Endothelial cell of umbilical vein (primary cell): Measurements from ENCODE around the gene DPH6. TPM values are rescaled to one million over a fixed set of nuclear protein-coding genes. Genes with fewer than 3 reads are reported as not detected.

Experiments used
- BruUV-seq: library from RNA; stranded (reverse); fragments of 400-500 nt; replicated peaks from 2 replicates; lab custom pipeline; 2021; lab: Mats Ljungman, UMichigan
- CTCF ChIA-PET: fragments of 300-600, 350-600 bp; sonication (Branson Sonifier 250); formaldehyde crosslinking; loops from one replicate; lab custom pipeline; 2021; ENCODE audit warnings: antibody characterized with exemption, inconsistent platforms; lab: Charles Lee
- POLR2A ChIA-PET: fragments of 300-600, 350-600 bp; sonication (Branson Sonifier 250); formaldehyde crosslinking; loops from one replicate; lab custom pipeline; 2021; ENCODE audit warnings: antibody characterized with exemption, inconsistent platforms; lab: Charles Lee
- DNase-seq: peaks from one replicate; pipeline ENCODE4 v3.0.0-alpha.2; 2011; ENCODE audit warnings: low read depth, low spot score
- FAIRE-seq: peaks from 2 replicates; lab custom pipeline; 2011; peaks lifted over from hg19 to GRCh38; lab: Jason Lieb, UNC
- H2AFZ ChIP-seq: 2 replicates; pipeline ENCODE4 v1.6.0; 2012; ENCODE audit warnings: low read depth, low read length, control low read depth, inconsistent platforms
- H3K27ac ChIP-seq: 2 replicates; pipeline ENCODE4 v1.5.1; 2011; ENCODE audit warnings: low read depth, mild to moderate bottlenecking, control low read depth, low read length, moderate library complexity; ENCODE audit not compliant: insufficient read depth
- H3K27me3 ChIP-seq, 2 experiments: 2 replicates each; pipeline versions ENCODE4 v1.6.0 to v1.6.1; 2011; ENCODE audit warnings: low read length in 2 of 2, mixed read lengths in 1 of 2; ENCODE audit not compliant: control insufficient read depth in 2 of 2, insufficient read depth in 2 of 2
- H3K36me3 ChIP-seq, 2 experiments: 2 replicates in 1 of 2; 3 replicates in 1 of 2; pipeline ENCODE4 v1.5.1; 2011; ENCODE audit warnings: low read length in 2 of 2, mild to moderate bottlenecking in 1 of 2, moderate library complexity in 1 of 2; ENCODE audit not compliant: control insufficient read depth in 2 of 2, insufficient read depth in 2 of 2; ENCODE audit errors: extremely low read depth in 1 of 2
- H3K4me1 ChIP-seq: 3 replicates; pipeline ENCODE4 v1.5.1; 2011; ENCODE audit warnings: mild to moderate bottlenecking, low read length; ENCODE audit not compliant: control insufficient read depth, insufficient read depth; ENCODE audit errors: extremely low read depth
- H3K4me2 ChIP-seq: 2 replicates; pipeline ENCODE4 v1.6.1; 2011; ENCODE audit warnings: low read length, control low read depth, mixed read lengths; ENCODE audit not compliant: insufficient read depth
- H3K4me3 ChIP-seq, 3 experiments: fragments of 200-600 bp in 1 of 3; sonication (generic), shearing (Covaris generic) in 1 of 3; replicated peaks in 1 of 3; 2 replicates each; pipeline ENCODE4 v1.5.1; 2011 to 2016; ENCODE audit warnings: control low read depth in 3 of 3, low read length in 3 of 3, mild to moderate bottlenecking in 2 of 3, inconsistent platforms in 1 of 3, low read depth in 1 of 3, moderate library complexity in 1 of 3; ENCODE audit not compliant: insufficient read depth in 1 of 3
- H3K79me2 ChIP-seq: 2 replicates; pipeline ENCODE4 v1.6.0; 2012; ENCODE audit warnings: low read length, inconsistent platforms; ENCODE audit not compliant: control insufficient read depth, insufficient read depth
- H3K9ac ChIP-seq: replicated peaks from 2 replicates; pipeline ENCODE3; 2011; ENCODE audit warnings: low read length, control low read depth; ENCODE audit not compliant: insufficient read depth; ENCODE audit errors: extremely low read depth
- H3K9me1 ChIP-seq: replicated peaks from 3 replicates; pipeline ENCODE4 v1.6.0; 2011; ENCODE audit warnings: mild to moderate bottlenecking, low read length; ENCODE audit not compliant: control insufficient read depth, insufficient read depth; ENCODE audit errors: extremely low read depth
- H3K9me3 ChIP-seq: replicated peaks from 2 replicates; pipeline ENCODE4 v1.5.1; 2012; ENCODE audit warnings: low read length, inconsistent platforms; ENCODE audit not compliant: control insufficient read depth, insufficient read depth
- H4K20me1 ChIP-seq: replicated peaks from 2 replicates; pipeline ENCODE3; 2011; ENCODE audit warnings: mild to moderate bottlenecking, low read length; ENCODE audit not compliant: control insufficient read depth, insufficient read depth; ENCODE audit errors: extremely low read depth
- CTCF ChIP-seq, 2 donors: IDR thresholded peaks; 1 replicate in 1 of 2; 2 replicates in 1 of 2; pipeline ENCODE4 v1.5.1; 2011; ENCODE audit warnings: low read length in 2 of 2, mild to moderate bottlenecking in 2 of 2, moderate library complexity in 2 of 2, control low read depth in 1 of 2, inconsistent platforms in 1 of 2, low read depth in 1 of 2; ENCODE audit not compliant: insufficient read depth in 1 of 2; ENCODE audit errors: extremely low read depth in 1 of 2
- EZH2 ChIP-seq: IDR thresholded peaks from 2 replicates; pipeline ENCODE4 v1.6.1; 2012; ENCODE audit warnings: borderline replicate concordance, low read depth, mild to moderate bottlenecking, moderate library complexity, low read length, inconsistent platforms; ENCODE audit not compliant: severe bottlenecking
- FOS ChIP-seq: IDR thresholded peaks from 2 replicates; pipeline ENCODE4 v1.6.1; 2011; ENCODE audit warnings: mild to moderate bottlenecking, low read length, moderate library complexity, borderline replicate concordance; ENCODE audit not compliant: insufficient read depth
- GATA2 ChIP-seq: IDR thresholded peaks from 2 replicates; pipeline ENCODE4 v1.7.0; 2011; ENCODE audit warnings: low read depth, mild to moderate bottlenecking, moderate library complexity, mixed read lengths, low read length; ENCODE audit not compliant: insufficient read length, insufficient read depth
- JUN ChIP-seq: IDR thresholded peaks from 2 replicates; pipeline ENCODE4 v1.6.1; 2011; ENCODE audit warnings: borderline replicate concordance, low read depth; ENCODE audit not compliant: insufficient read length, insufficient read depth
- MAX ChIP-seq: IDR thresholded peaks from 2 replicates; pipeline ENCODE4 v1.6.1; 2011; ENCODE audit not compliant: insufficient read depth, insufficient read length
- MYC ChIP-seq: IDR thresholded peaks from one replicate; pipeline ENCODE4 v1.6.1; 2011; ENCODE audit warnings: mild to moderate bottlenecking, low read depth, low read length
- POLR2A ChIP-seq: IDR thresholded peaks from 2 replicates; pipeline ENCODE4 v1.6.1; 2012; ENCODE audit warnings: low read depth, mild to moderate bottlenecking, control low read depth, low read length
- POLR2AphosphoS5 ChIP-seq: IDR thresholded peaks from 2 replicates; pipeline ENCODE4 v1.6.1; 2012; ENCODE audit warnings: low read depth, mild to moderate bottlenecking, control low read depth, low read length, moderate library complexity; ENCODE audit not compliant: insufficient read depth
- dilution Hi-C: fragments of 300-500 bp; cut with MboI; formaldehyde crosslinking; loops from one replicate; pipeline ENCODE4 v1.15.0; 2019; ENCODE audit warnings: low sequenced_read_pairs; ENCODE audit not compliant: extremely low pct_ligation_motif_present
- intact Hi-C: fragments of 100-400 bp; cut with micrococcal nuclease; formaldehyde crosslinking; loops from one replicate; pipeline ENCODE4 v1.10.0; 2022
- polyA plus RNA-seq, 4 experiments: library from polyadenylated mRNA; depleted of rRNA in 3 of 4; stranded (reverse) in 3 of 4; unstranded in 1 of 4; fragments of >200 nt; gene quantifications; 2 replicates each; pipeline versions ENCODE4 v1.2.1 to v1.2.3, GENCODE V29; 2011 to 2012; ENCODE audit warnings: missing spikeins in 1 of 4
- total RNA-seq: library from RNA; stranded (reverse); gene quantifications from 2 replicates; pipeline ENCODE4 v1.2.3, GENCODE V29; 2021

Gene DPH6
- total and polyA plus RNA-seq, 2 donors (not counting 3 experiments of a cell fraction or from before 2014, with no cell fraction given): 4.6 to 10.1 TPM

DNA sequence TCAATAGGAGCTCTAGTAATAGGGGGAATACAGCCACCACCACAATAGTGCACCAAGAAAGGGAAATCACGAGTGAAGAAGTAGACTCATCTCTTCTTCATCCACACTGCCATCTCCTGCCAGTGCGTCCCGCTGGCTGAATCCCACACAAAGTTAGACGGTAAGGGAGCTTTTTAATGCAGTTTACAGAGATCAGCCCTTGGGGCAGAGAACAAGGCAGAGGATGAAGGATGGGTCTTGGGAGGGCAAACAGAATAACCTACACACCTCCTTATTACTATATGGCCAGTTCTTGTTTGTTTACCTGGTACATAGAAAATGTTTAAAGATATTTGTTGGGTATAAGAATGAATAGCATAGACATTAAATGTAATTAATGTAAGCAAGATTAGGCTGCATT, 11.0 kb upstream of the DPH6 start:
- dilution Hi-C loops (no loop called here), intact Hi-C loops (no loop called here)
- Histone ChIP-seq H3K27me3 (no peaks in the 10 kb centered on the region), H3K4me1 (no peaks in the 10 kb centered on the region), H3K36me3 (no peaks in the 10 kb centered on the region), H3K9me3 (no peaks in the 10 kb centered on the region), H3K9ac (no peak overlapping the region), H3K27ac (no peak overlapping the region), H3K4me2 (no peak overlapping the region), H3K9me1 (no peaks in the 10 kb centered on the region), H2AFZ (no peak overlapping the region), H3K4me3 (no peak overlapping the region), H4K20me1 (no peaks in the 10 kb centered on the region), H3K79me2 (no peaks in the 10 kb centered on the region)
- DNase-seq: no peak
- BruUV-seq: no TSS peak
- CTCF ChIA-PET: interaction anchor here (0.7 kb wide), 1 partner anchor 289 kb away, joined by 3 read pairs; no protein-coding TSS in a partner anchor
- POLR2A ChIA-PET: no interaction called here
- TF ChIP-seq EZH2 (no peak), FOS (no peak), CTCF (IDR thresholded peaks at IDR 0.05; ENCODE audit: extremely low read depth in 1 of 2, insufficient read depth in 1 of 2, low read depth in 1 of 2, low read length in 2 of 2) (no peak)
- no peak for FAIRE-seq

- H3K27me3 ChIP-seq: no peaks in the 10 kb centered on the region
- no peaks in the 10 kb centered on the region for H3K4me1 ChIP-seq
- intact Hi-C loops (no loop called here), dilution Hi-C loops (no loop called here)
- ChIA-PET CTCF (interaction anchor here (1.1 kb wide), 1 partner anchor 187 kb away, joined by 3 read pairs; no protein-coding TSS in a partner anchor), POLR2A (no interaction called here)
- no peaks in the 10 kb centered on the region for H3K79me2 ChIP-seq
- BruUV-seq: no TSS peak
- H3K4me2 ChIP-seq: no peak overlapping the region
- FAIRE-seq (no peak), DNase-seq (no peak)
- no peak overlapping the region for H3K27ac ChIP-seq
- no peak overlapping the region for H3K9ac ChIP-seq
- H3K9me3 ChIP-seq: no peaks in the 10 kb centered on the region
- no peak overlapping the region for H3K4me3 ChIP-seq
- no peaks in the 10 kb centered on the region for H4K20me1 ChIP-seq
- H3K9me1 ChIP-seq: no peaks in the 10 kb centered on the region
- no peak overlapping the region for H2AFZ ChIP-seq
- TF ChIP-seq GATA2 (no peak), MAX (no peak), CTCF (IDR thresholded peaks at IDR 0.05; ENCODE audit: extremely low read depth in 1 of 2, insufficient read depth in 1 of 2, low read depth in 1 of 2, low read length in 2 of 2) (no peak), MYC (no peak), EZH2 (no peak), FOS (no peak), JUN (no peak), POLR2AphosphoS5 (no peak), POLR2A (no peak)
- H3K36me3 ChIP-seq: no peaks in the 10 kb centered on the region
Measured at GRCh38 chr15:35555244-35555643, 9.3 kb upstream of the DPH6 start.
